Mesothelial cell of epicardium (in vitro differentiated cells): ENCODE data around the gene IRS1. TPM values are rescaled to one million over a fixed set of nuclear protein-coding genes. Genes with fewer than 3 reads are reported as not detected.

ENCODE experiments used
- DNase-seq, 2 experiments: peaks; one replicate each; pipeline ENCODE4 v3.0.0; 2021; ENCODE audit warnings: low spot score in 2 of 2; ENCODE audit not compliant: unreplicated experiment in 2 of 2
- H3K27ac Mint-ChIP-seq: 2 replicates; pipeline ENCODE4 v1.8.0; 2021; ENCODE audit warnings: mixed read lengths
- H3K27me3 Mint-ChIP-seq: 2 replicates; pipeline ENCODE4 v1.8.0; 2021; ENCODE audit warnings: low read depth, mixed read lengths
- H3K36me3 Mint-ChIP-seq: 2 replicates; pipeline ENCODE4 v1.8.0; 2021; ENCODE audit warnings: mixed read lengths
- H3K4me1 Mint-ChIP-seq: 2 replicates; pipeline ENCODE4 v1.8.0; 2021; ENCODE audit warnings: mixed read lengths
- H3K4me3 Mint-ChIP-seq: 2 replicates; pipeline ENCODE4 v1.8.0; 2021; ENCODE audit warnings: mild to moderate bottlenecking, moderate library complexity, mixed read lengths
- H3K9me3 Mint-ChIP-seq: 2 replicates; pipeline ENCODE4 v1.8.0; 2021; ENCODE audit warnings: mixed read lengths
- total RNA-seq: library from RNA; stranded (reverse); gene quantifications from 3 replicates; pipeline ENCODE4 v1.2.1, GENCODE V29; 2021
- TF ChIP-seq, protein P1 (sequence below): fragments of 200-600 bp; sonication (generic); IDR thresholded peaks from one replicate; pipeline ENCODE4 v1.5.0; 2021; ENCODE audit warnings: antibody characterized with exemption; ENCODE audit not compliant: unreplicated experiment

IRS1 gene
- total RNA-seq, 1 donor from 2014 or later: 64.2 TPM

DNA sequence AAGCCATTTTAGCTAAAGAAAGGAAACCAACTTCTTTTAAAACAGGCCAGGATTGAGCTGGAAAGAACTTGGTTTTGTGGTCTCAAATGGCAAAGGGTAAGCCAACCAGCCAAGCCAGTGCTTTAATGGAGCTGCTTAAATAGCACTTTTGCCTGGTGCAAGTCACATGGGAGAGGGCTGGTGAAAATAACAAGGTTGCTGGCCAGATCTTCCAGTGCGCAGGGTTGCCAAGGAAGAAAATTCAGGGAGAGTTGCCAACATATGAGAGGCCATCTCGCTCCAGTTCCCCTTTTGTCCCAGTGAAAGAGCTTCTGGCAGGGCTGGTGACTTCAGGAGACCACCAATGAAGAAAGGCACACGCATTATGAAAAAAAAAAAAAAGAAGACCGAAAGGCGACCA lies 57.3 kb downstream of the IRS1 start:
- peaks cover 60% of the 10 kb centered on the region for H3K4me1 Mint-ChIP-seq
- TF ChIP-seq, protein P1, sequence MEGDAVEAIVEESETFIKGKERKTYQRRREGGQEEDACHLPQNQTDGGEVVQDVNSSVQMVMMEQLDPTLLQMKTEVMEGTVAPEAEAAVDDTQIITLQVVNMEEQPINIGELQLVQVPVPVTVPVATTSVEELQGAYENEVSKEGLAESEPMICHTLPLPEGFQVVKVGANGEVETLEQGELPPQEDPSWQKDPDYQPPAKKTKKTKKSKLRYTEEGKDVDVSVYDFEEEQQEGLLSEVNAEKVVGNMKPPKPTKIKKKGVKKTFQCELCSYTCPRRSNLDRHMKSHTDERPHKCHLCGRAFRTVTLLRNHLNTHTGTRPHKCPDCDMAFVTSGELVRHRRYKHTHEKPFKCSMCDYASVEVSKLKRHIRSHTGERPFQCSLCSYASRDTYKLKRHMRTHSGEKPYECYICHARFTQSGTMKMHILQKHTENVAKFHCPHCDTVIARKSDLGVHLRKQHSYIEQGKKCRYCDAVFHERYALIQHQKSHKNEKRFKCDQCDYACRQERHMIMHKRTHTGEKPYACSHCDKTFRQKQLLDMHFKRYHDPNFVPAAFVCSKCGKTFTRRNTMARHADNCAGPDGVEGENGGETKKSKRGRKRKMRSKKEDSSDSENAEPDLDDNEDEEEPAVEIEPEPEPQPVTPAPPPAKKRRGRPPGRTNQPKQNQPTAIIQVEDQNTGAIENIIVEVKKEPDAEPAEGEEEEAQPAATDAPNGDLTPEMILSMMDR: no peak
- H3K9me3 Mint-ChIP-seq: peaks cover 5% of the 10 kb centered on the region
- no peak for DNase-seq
- H3K27ac Mint-ChIP-seq: peak overlapping the region; percentile 56
- no peak overlapping the region for H3K4me3 Mint-ChIP-seq
- no peaks in the 10 kb centered on the region for H3K27me3 Mint-ChIP-seq
- H3K36me3 Mint-ChIP-seq: peaks cover 17% of the 10 kb centered on the region

DNA sequence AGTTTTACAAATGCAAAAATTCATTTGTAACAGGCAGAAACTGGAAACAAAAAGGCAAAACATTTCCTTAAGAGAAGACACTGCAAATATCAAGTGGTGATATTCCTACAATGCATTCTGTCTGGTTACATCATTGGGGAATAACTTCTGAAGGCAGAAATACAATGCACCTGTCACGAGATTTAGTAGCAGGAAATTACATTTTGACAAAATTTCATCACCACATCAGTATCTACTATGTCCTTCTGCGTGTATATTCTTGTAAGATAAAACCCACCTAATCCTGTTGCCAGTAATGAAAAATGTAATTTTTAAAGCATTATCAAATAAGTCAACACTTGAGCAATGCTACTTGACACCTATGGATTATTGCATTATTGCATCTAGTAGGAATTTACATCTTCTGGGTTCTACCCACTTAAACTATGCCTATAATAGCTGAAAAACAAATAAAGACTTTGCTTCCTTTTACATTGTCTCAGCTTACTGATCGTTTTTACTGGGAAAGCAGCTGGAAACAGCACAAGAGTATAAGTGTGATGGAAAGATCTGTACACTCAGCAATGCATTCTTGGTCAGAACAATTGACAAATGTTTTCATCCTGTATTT lies 59.5 kb downstream of the IRS1 start:
- DNase-seq: no peak
- Mint-ChIP-seq H3K4me3 (no peak overlapping the region), H3K36me3 (peaks cover 25% of the 10 kb centered on the region), H3K9me3 (peaks cover 5% of the 10 kb centered on the region), H3K27me3 (no peaks in the 10 kb centered on the region), H3K4me1 (peaks cover 50% of the 10 kb centered on the region), H3K27ac (peak overlapping the region; percentile 75)
- TF ChIP-seq, protein P1: no peak

DNA sequence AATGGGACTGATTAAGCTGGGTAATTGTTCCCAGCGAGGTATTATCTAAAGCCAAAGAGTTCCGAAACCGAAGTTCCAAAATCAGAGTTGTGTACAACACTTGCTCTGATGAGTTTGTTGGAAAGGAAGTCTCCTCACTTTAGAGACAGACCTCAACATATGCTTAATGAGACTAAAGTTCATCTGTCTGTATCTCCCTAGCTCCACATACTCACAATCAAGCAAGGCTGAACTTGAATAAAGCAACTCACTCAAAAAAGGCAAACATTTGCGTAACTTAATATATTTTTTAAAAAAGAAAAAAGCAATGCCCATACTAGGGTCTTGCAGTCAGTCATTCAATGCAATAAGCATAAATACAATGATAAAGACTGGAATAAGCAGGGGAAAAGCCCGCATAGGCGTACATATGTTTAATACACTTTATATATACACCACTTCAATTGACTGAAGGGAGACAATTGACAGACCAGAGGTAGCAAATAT lies 60.0 kb downstream of the IRS1 start:
- TF ChIP-seq, protein P1: no peak
- Mint-ChIP-seq H3K4me1 (peaks cover 48% of the 10 kb centered on the region), H3K36me3 (peaks cover 21% of the 10 kb centered on the region), H3K4me3 (no peak overlapping the region), H3K27ac (peak overlapping the region; percentile 75), H3K9me3 (peaks cover 5% of the 10 kb centered on the region), H3K27me3 (no peaks in the 10 kb centered on the region)
- no peak for DNase-seq

DNA sequence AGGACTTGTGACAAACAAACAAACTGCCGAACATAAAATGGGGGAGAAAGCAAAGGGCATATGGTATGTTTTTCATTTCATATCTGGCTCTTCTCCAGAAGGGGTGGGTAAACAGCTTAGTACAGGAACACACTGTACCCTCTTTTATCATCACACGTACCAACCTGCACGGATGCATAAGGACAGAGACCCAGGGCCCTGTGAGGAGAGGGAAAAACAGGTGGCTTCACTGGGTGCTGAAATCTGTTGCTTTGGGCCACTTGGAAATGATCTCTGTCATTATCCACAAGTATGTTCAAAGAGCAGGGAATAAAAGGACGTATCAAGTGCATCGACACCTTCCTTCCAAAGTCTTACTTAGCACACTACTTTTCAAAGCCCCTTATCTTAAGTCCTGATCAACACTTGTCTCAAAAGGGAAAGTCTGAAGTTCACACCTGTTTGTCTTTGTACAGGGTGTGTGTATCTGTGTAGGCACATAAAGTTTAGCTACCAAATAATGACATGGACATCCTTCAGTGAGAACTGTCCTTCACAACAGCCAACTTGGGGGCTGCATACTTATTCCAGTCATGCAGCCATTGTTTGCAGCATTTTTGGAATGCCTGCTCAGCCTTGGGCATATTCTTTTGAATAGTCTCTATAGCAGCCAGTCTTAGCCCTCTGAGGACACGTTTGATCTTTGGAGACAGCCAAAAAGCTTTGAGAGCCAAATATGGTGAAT lies 60.6 kb downstream of the IRS1 start:
- H3K27ac Mint-ChIP-seq: peak overlapping the region; percentile 75
- peaks cover 48% of the 10 kb centered on the region for H3K4me1 Mint-ChIP-seq
- peaks cover 25% of the 10 kb centered on the region for H3K36me3 Mint-ChIP-seq
- H3K4me3 Mint-ChIP-seq: no peak overlapping the region
- H3K27me3 Mint-ChIP-seq: no peaks in the 10 kb centered on the region
- peaks cover 5% of the 10 kb centered on the region for H3K9me3 Mint-ChIP-seq
- no peak for DNase-seq
- TF ChIP-seq, protein P1: no peak

DNA sequence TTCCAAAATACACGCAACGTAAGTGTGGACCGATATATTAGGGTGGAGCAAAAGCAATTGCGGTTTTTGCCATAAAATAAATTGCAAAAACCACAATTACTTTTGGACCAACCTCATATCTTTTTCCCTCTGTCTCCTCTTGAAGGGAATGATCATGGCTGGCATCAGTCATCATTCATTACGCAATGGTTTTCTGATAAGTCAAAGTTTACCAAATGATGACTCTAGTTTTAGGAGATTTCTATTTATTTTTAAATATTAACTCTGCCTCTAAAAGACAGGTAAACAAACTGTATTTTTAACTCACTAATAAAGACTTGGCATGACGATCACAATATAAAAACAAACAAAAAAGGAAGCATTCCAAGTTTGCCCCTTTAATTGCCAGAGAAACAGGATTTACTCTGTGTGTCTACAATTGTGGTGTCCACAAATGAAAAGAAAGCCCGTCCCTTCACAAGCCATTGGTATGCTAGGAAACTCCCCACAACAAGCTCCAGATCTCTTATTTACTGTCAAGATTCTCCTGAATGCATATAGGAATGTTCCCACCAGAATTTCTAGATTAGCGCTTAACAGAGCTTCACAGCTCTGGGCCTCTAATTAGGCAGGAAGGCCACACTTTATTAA lies 61.3 kb downstream of the IRS1 start:
- Mint-ChIP-seq H3K36me3 (peaks cover 27% of the 10 kb centered on the region), H3K27ac (peak overlapping the region; percentile 75), H3K4me1 (peaks cover 48% of the 10 kb centered on the region), H3K4me3 (no peak overlapping the region), H3K27me3 (no peaks in the 10 kb centered on the region), H3K9me3 (peaks cover 5% of the 10 kb centered on the region)
- no peak for DNase-seq
- TF ChIP-seq, protein P1: no peak
